ENCODE results near the gene RAPGEF4. TPM values are rescaled to one million over a fixed set of nuclear protein-coding genes. Genes with fewer than 3 reads are reported as not detected.

RAPGEF4 gene
- total and polyA plus RNA-seq, 2 donors: 4.3 to 22.9 TPM

- peaks cover 3% of the 10 kb centered on the region for H3K4me1 ChIP-seq (ENCODE audit: insufficient read depth)
- DNase-seq (ENCODE audit: extremely low spot score): no peak
- H3K27ac ChIP-seq (ENCODE audit: low read depth): no peak overlapping the region
- 97% methylated on average over 2 of the region's 2 CpGs for WGBS
- H3K36me3 ChIP-seq (ENCODE audit: insufficient read depth): no peaks in the 10 kb centered on the region
- H3K4me3 ChIP-seq (ENCODE audit: low read depth, low read length): no peak overlapping the region
Measured at GRCh38 chr2:172856606-172857005, 121.0 kb downstream of the RAPGEF4 start.

DNA sequence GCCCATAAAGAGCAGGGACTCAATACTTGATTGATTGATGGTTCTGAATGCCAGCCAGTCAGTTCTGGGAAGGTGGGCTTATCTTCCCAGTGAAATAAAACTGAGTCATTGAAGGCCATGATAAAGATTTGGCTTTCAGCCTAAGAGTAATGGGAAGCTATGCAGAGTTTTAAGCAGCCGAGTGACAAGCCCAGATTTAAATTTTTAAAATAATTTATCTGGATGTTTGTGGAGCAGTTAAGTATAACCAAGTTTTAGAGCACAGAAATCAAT is 122.8 kb downstream of the RAPGEF4 start:
- Histone ChIP-seq H3K4me3 (ENCODE audit: low read depth, low read length) (no peak overlapping the region), H3K36me3 (ENCODE audit: insufficient read depth) (no peaks in the 10 kb centered on the region), H3K4me1 (ENCODE audit: insufficient read depth) (peaks cover 3% of the 10 kb centered on the region), H3K27ac (ENCODE audit: low read depth) (no peak overlapping the region)
- DNase-seq (ENCODE audit: extremely low spot score): no peak
- 79% methylated on average over 1 of the region's 1 CpG for WGBS

DNA sequence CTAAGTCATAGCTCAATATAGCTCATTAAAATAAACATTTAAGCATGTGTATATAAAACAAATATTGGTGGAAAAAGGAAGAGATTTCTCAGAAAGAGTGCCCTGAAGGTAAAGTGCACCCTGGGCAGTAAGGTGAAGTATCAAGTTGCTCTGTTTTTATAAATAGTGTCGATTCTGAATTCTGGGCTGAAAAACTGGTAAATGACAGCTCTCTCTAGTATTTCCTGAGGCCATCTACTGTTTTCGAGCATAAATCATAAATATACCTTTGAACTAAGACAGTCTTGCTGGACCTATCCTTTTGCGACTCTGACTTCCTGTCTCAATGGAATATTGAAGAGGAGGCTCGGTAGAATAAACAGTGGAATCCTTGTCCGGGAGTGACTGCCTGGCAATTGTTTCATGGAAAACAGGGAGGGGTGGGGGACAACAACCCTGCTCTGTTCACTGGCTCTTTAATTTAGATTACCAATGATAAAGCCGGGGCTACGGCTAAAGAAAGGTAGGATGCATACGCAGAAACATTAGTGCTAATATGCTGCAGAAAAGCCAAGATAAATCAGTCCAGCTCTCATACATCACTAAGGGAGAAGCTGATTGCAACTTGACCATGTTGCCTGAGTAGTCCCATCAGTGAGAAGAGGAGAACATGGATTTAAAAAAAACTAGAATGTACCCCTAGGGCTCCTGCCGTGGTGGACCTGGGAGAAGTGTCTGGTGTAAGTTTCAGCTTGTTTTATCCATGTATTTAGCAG is 124.1 kb downstream of the RAPGEF4 start:
- DNase-seq (ENCODE audit: extremely low spot score): no peak
- peak overlapping the region; percentile 39 for H3K4me3 ChIP-seq (ENCODE audit: low read depth, low read length)
- H3K4me1 ChIP-seq (ENCODE audit: insufficient read depth): peaks cover 3% of the 10 kb centered on the region
- 22% methylated on average over 9 of the region's 9 CpGs for WGBS
- no peaks in the 10 kb centered on the region for H3K36me3 ChIP-seq (ENCODE audit: insufficient read depth)
- H3K27ac ChIP-seq (ENCODE audit: low read depth): peak overlapping the region; percentile 2

DNA sequence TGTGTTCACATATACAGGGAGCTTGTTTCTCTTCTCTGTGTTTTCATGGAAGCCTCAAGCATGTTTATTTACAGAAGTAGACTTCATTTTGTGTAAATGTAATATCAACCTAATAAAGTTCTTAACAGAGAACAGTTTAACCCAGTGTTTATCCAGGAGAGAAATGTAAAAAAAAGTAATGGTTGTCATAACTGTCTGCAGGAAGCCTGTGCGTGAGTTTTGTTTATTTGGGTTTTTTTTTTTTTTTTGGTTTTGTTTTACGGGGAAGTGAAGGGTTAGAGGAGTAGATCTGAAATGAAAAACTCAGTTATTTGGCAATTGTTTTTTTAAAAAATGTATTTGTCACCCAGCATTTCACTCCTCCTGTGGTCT is 124.7 kb downstream of the RAPGEF4 start:
- 35% methylated on average over 2 of the region's 2 CpGs for WGBS
- Histone ChIP-seq H3K4me1 (ENCODE audit: insufficient read depth) (peaks cover 3% of the 10 kb centered on the region), H3K36me3 (ENCODE audit: insufficient read depth) (no peaks in the 10 kb centered on the region), H3K4me3 (ENCODE audit: low read depth, low read length) (no peak overlapping the region), H3K27ac (ENCODE audit: low read depth) (peak overlapping the region; percentile 2)
- DNase-seq (ENCODE audit: extremely low spot score): no peak

- H3K27ac ChIP-seq (ENCODE audit: low read depth): no peak overlapping the region
- no peak for DNase-seq (ENCODE audit: extremely low spot score)
- no peak overlapping the region for H3K4me3 ChIP-seq (ENCODE audit: low read depth, low read length)
- H3K36me3 ChIP-seq (ENCODE audit: insufficient read depth): no peaks in the 10 kb centered on the region
- 54% methylated on average over 5 of the region's 5 CpGs for WGBS
- peaks cover 3% of the 10 kb centered on the region for H3K4me1 ChIP-seq (ENCODE audit: insufficient read depth)
Measured at GRCh38 chr2:172861098-172861497, 125.5 kb downstream of the RAPGEF4 start.

GRCh38 chr2:172861656-172862476 is 126.2 kb downstream of the RAPGEF4 start:
- H3K36me3 ChIP-seq (ENCODE audit: insufficient read depth): no peaks in the 10 kb centered on the region
- WGBS: 79% methylated on average over 7 of the region's 7 CpGs

DNA sequence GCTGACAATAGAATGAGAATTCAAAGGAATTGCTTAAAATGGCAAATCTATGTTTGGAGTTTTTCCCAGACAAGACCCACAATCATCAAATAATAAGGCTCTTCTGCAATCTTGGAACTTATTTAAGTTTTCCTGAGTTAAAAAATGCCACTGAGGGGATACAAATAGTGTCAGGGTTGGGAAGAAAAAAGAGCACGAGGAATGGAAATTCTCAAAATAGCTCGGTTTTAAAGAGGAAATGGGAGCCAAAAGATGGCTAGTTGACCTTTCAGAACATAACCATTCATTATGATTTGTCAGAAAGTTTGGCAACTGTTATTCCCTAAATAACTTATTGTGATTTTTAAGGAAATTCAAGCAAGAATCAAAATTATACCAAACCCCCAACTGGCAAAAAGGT is 127.7 kb downstream of the RAPGEF4 start:
- H3K27ac ChIP-seq (ENCODE audit: low read depth): no peak overlapping the region
- WGBS: 49% methylated on average over 2 of the region's 2 CpGs
- no peak for DNase-seq (ENCODE audit: extremely low spot score)
- H3K36me3 ChIP-seq (ENCODE audit: insufficient read depth): no peaks in the 10 kb centered on the region
- H3K4me3 ChIP-seq (ENCODE audit: low read depth, low read length): no peak overlapping the region
- peaks cover 3% of the 10 kb centered on the region for H3K4me1 ChIP-seq (ENCODE audit: insufficient read depth)

More at GRCh38 chr2:172861656-172862476, 126.2 kb downstream of the RAPGEF4 start:
- Histone ChIP-seq H3K27ac (ENCODE audit: low read depth) (no peak overlapping the region), H3K4me1 (ENCODE audit: insufficient read depth) (peaks cover 3% of the 10 kb centered on the region), H3K4me3 (ENCODE audit: low read depth, low read length) (no peak overlapping the region)
- no peak for DNase-seq (ENCODE audit: extremely low spot score)

GRCh38 chr2:172864182-172864581 is 128.5 kb downstream of the RAPGEF4 start:
- H3K27ac ChIP-seq (ENCODE audit: low read depth): no peak overlapping the region
- no peaks in the 10 kb centered on the region for H3K36me3 ChIP-seq (ENCODE audit: insufficient read depth)
- H3K4me3 ChIP-seq (ENCODE audit: low read depth, low read length): no peak overlapping the region
- DNase-seq (ENCODE audit: extremely low spot score): no peak
- 60% methylated on average over 5 of the region's 5 CpGs for WGBS
- H3K4me1 ChIP-seq (ENCODE audit: insufficient read depth): peaks cover 3% of the 10 kb centered on the region

- no peak overlapping the region for H3K4me3 ChIP-seq (ENCODE audit: low read depth, low read length)
- DNase-seq (ENCODE audit: extremely low spot score): no peak
- WGBS: 80% methylated on average over 3 of the region's 3 CpGs
Measured at GRCh38 chr2:172865422-172865821, 129.8 kb downstream of the RAPGEF4 start.

DNA sequence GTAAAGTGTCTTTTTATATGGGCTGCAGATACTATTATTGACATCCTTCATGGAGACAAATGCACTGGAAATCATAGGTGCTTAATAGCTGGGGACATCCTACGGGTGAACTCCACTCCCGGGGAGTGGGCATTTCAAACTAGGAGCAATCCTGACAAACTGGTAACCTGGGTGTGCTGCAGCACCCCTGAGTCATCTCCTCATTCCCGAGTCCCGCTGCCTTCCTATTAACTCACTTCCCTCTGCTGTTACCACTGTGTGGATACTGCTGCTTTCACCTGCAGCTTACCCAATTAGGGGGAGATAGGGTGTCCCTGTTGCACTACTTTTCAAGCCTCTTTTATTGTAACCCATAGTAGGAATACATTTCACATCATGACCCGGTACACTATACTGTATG is 134.2 kb downstream of the RAPGEF4 start:
- H3K4me3 ChIP-seq (ENCODE audit: low read depth, low read length): no peak overlapping the region
- no peaks in the 10 kb centered on the region for H3K4me1 ChIP-seq (ENCODE audit: insufficient read depth)
- WGBS: 77% methylated on average over 5 of the region's 5 CpGs
- DNase-seq (ENCODE audit: extremely low spot score): no peak
- H3K27ac ChIP-seq (ENCODE audit: low read depth): no peak overlapping the region
- no peaks in the 10 kb centered on the region for H3K36me3 ChIP-seq (ENCODE audit: insufficient read depth)

More at GRCh38 chr2:172865422-172865821, 129.8 kb downstream of the RAPGEF4 start:
- Histone ChIP-seq H3K27ac (ENCODE audit: low read depth) (no peak overlapping the region), H3K4me1 (ENCODE audit: insufficient read depth) (no peaks in the 10 kb centered on the region), H3K36me3 (ENCODE audit: insufficient read depth) (no peaks in the 10 kb centered on the region)

GRCh38 chr2:172870396-172870795 is 134.8 kb downstream of the RAPGEF4 start:
- 84% methylated on average over 2 of the region's 2 CpGs for WGBS
- Histone ChIP-seq H3K4me3 (ENCODE audit: low read depth, low read length) (no peak overlapping the region), H3K27ac (ENCODE audit: low read depth) (no peak overlapping the region), H3K4me1 (ENCODE audit: insufficient read depth) (no peaks in the 10 kb centered on the region), H3K36me3 (ENCODE audit: insufficient read depth) (no peaks in the 10 kb centered on the region)
- DNase-seq (ENCODE audit: extremely low spot score): no peak

DNA sequence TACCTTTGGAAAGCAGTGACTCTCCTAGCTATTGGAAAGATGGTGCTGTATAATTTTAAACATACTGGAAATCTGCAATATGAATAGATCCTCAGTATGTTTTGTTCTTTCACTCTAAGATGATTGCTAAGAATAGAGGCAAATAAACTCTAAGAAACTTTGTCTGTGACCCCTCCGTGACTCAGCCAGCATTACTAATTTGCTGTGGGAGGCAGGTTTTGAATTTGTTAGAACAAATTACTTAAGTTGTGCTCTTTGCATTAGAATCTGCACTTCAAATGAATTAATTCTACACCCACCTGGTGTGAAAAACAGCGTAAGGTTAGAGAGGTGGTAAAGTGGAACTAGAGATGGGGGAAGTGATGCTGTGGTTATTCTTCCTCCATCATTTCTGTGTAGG is 142.2 kb downstream of the RAPGEF4 start:
- Histone ChIP-seq H3K27ac (ENCODE audit: low read depth) (no peak overlapping the region), H3K4me1 (ENCODE audit: insufficient read depth) (no peaks in the 10 kb centered on the region), H3K36me3 (ENCODE audit: insufficient read depth) (no peaks in the 10 kb centered on the region), H3K4me3 (ENCODE audit: low read depth, low read length) (no peak overlapping the region)
- 78% methylated on average over 2 of the region's 2 CpGs for WGBS
- DNase-seq (ENCODE audit: extremely low spot score): no peak

DNA sequence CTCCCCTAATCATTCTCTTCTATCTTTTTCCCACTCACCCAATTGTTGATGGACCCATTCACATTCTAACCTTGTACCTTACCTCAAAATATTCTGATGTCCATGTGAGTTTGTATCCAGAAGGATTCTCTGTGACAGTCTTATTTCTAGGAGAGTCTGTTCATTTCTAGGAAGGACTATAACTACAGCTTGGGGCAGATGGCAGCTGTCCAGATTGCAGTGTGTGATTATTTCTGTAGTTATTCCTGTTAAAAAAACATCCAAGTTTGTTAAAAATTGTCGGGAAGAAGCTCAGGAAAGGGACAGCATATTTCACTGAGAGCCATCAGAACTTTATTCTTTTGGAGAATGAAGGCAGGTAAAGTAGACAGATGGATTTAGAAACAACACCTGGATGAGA is 142.6 kb downstream of the RAPGEF4 start:
- Histone ChIP-seq H3K4me3 (ENCODE audit: low read depth, low read length) (no peak overlapping the region), H3K36me3 (ENCODE audit: insufficient read depth) (no peaks in the 10 kb centered on the region), H3K4me1 (ENCODE audit: insufficient read depth) (no peaks in the 10 kb centered on the region), H3K27ac (ENCODE audit: low read depth) (no peak overlapping the region)
- WGBS: 16% methylated on average over 1 of the region's 1 CpG
- DNase-seq (ENCODE audit: extremely low spot score): no peak

DNA sequence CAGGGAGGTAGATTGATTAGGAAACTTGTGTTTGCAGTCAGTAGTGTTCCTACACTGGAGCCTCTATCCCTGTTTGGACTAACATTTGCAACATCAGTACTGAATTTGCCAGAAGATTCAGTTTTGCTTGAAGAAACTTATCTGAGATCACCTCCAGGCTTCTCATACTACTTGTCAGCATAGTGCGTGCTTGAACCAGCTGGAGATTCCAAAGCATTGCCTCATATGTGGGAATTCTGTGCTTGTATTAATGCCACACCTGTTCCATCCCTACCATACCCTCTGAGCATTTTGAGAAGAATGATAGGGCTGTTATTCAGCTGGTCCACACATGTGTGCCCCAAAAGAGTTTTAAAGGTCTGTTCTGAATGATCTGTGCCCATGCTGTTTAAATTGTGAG is 148.7 kb downstream of the RAPGEF4 start:
- WGBS: 85% methylated on average over 1 of the region's 1 CpG
- Histone ChIP-seq H3K4me3 (ENCODE audit: low read depth, low read length) (no peak overlapping the region), H3K27ac (ENCODE audit: low read depth) (no peak overlapping the region), H3K36me3 (ENCODE audit: insufficient read depth) (no peaks in the 10 kb centered on the region), H3K4me1 (ENCODE audit: insufficient read depth) (no peaks in the 10 kb centered on the region)
- no peak for DNase-seq (ENCODE audit: extremely low spot score)
